Stimulated activated CD8-positive, alpha-beta memory T cell treated with anti-CD3 and anti-CD28 coated beads, Interleukin-15, amount 100 ng/mL, for 1 hour (primary cell): ENCODE results near the gene CHD5.

Experiments used
- DNase-seq: peaks from one replicate; pipeline ENCODE4 v3.0.0-alpha.2; 2020; ENCODE audit warnings: low read depth

CHD5 gene

GRCh38 chr1:6200188-6200809, 20.2 kb upstream of the CHD5 start:
- no peak for DNase-seq

GRCh38 chr1:6199298-6200187, 19.4 kb upstream of the CHD5 start, which contains the start of gene RPL22:
Gene RPL22, minus strand, starts transcription at chr1:6199595. Its CDS starts 22 bp downstream, at chr1:6199573.
- peak; percentile 92 for DNase-seq

- DNase-seq, result no peak
Measured at GRCh38 chr1:6198646-6199297, 18.7 kb upstream of the CHD5 start.

GRCh38 chr1:6197746-6198427, 17.8 kb upstream of the CHD5 start:
- no peak for DNase-seq

- no peak for DNase-seq
Measured at GRCh38 chr1:6191968-6192367, 11.8 kb upstream of the CHD5 start.

GRCh38 chr1:6188466-6188865, 8.3 kb upstream of the CHD5 start:
- no peak for DNase-seq

GRCh38 chr1:6185635-6186382, 5.7 kb upstream of the CHD5 start:
- no peak for DNase-seq

- no peak for DNase-seq
Measured at GRCh38 chr1:6185151-6185550, 5.0 kb upstream of the CHD5 start.

GRCh38 chr1:6184083-6184783, 4.1 kb upstream of the CHD5 start:
- DNase-seq, result no peak

GRCh38 chr1:6183520-6183989, 3.4 kb upstream of the CHD5 start:
- no peak for DNase-seq

- DNase-seq, result no peak
Measured at GRCh38 chr1:6181347-6181770, 1.2 kb upstream of the CHD5 start.

GRCh38 chr1:6180707-6181311, 688 bp upstream of the CHD5 start:
- no peak for DNase-seq

- DNase-seq, result no peak
Measured at GRCh38 chr1:6179564-6180175, 451 bp downstream of the CHD5 start.

GRCh38 chr1:6178751-6179563, 1.2 kb downstream of the CHD5 start:
- no peak for DNase-seq

- DNase-seq, result no peak
Measured at GRCh38 chr1:6177681-6178380, 2.3 kb downstream of the CHD5 start.

- no peak for DNase-seq
Measured at GRCh38 chr1:6176779-6177178, 3.3 kb downstream of the CHD5 start.

- no peak for DNase-seq
Measured at GRCh38 chr1:6175411-6175828, 4.7 kb downstream of the CHD5 start.
